Heart right ventricle (tissue), 16 donors: Measurements from ENCODE around the gene ZMIZ1. TPM values are rescaled to one million over a fixed set of nuclear protein-coding genes. Genes with fewer than 3 reads are reported as not detected.

Source experiments
- ATAC-seq, 8 donors: fragments of 200-7000 bp; cut with Tn5 transposase; one replicate each; pipeline ENCODE4 v1.9.1; 2020; ENCODE audit warnings: mild to moderate bottlenecking in 8 of 8, moderate library complexity in 8 of 8, moderate number of reproducible peaks in 1 of 8
- DNase-seq, 2 donors: peaks; one replicate each; pipeline ENCODE4 v3.0.0-alpha.2; 2020
- H3K27ac ChIP-seq, 10 donors: fragments of 200-600 bp; sonication (generic) in 2 of 10; one replicate each; pipeline versions ENCODE4 v1.5.0 to v1.8.0; 2020 to 2022; ENCODE audit warnings: mild to moderate bottlenecking in 3 of 10
- H3K27me3 ChIP-seq, 7 donors: fragments of 200-600 bp; one replicate each; pipeline ENCODE4 v1.8.0; 2021 to 2022; ENCODE audit warnings: mild to moderate bottlenecking in 2 of 7
- H3K36me3 ChIP-seq, 9 donors: fragments of 200-600 bp; sonication (generic) in 1 of 9; one replicate each; pipeline versions ENCODE4 v1.5.0 to v1.8.0; 2020 to 2022; ENCODE audit warnings: mild to moderate bottlenecking in 2 of 9
- H3K4me1 ChIP-seq, 9 donors: fragments of 200-600 bp; sonication (generic) in 1 of 9; one replicate each; pipeline versions ENCODE4 v1.5.0 to v1.8.0; 2020 to 2022; ENCODE audit warnings: mild to moderate bottlenecking in 4 of 9
- H3K4me3 ChIP-seq, 10 donors: fragments of 200-600 bp; sonication (generic) in 2 of 10; one replicate each; pipeline versions ENCODE4 v1.5.0 to v1.8.0; 2020 to 2022; ENCODE audit warnings: mild to moderate bottlenecking in 7 of 10, moderate library complexity in 2 of 10
- H3K9me3 ChIP-seq, 11 donors: fragments of 200-600 bp in 10 of 11; sonication (generic) in 2 of 11; one replicate each; pipeline versions ENCODE4 v1.5.0 to v1.8.0; 2013 to 2022; ENCODE audit warnings: mild to moderate bottlenecking in 2 of 11, control low read depth in 1 of 11, moderate library complexity in 1 of 11
- WGBS, 2 donors: extraction: QIAGEN DNeasy Blood & Tissue Kit; methylation state at CpG; one replicate each; pipeline ENCODE4 v1.1.7; 2013; ENCODE audit warnings: inconsistent platforms in 1 of 2; 5-methylcytosine and 5-hydroxymethylcytosine counted together
- intact Hi-C, 10 donors: fragments of 100-400 bp; cut with DNase I; formaldehyde crosslinking; loops; one replicate each; pipeline versions ENCODE4 v1.11.1 to v1.14.2; 2022
- polyA plus RNA-seq, 2 donors: library from polyadenylated mRNA; stranded (reverse); fragments of 200-250 nt; gene quantifications; one replicate each; pipeline ENCODE4 v1.2.3, GENCODE V29; 2013
- total RNA-seq, 10 donors: library from RNA; stranded (reverse); fragmentation: NEBNext Ultra II Directional in 3 of 10; extraction: Animal tissue kit (Norgen Biotek cat#: 25700) in 3 of 10; gene quantifications; one replicate each; pipeline versions ENCODE4 v1.2.1 to v1.2.4, GENCODE V29; 2021 to 2023
- TF ChIP-seq, protein P1 (sequence below), 9 donors: fragments of 200-600 bp; sonication (generic) in 2 of 9; IDR thresholded peaks; one replicate each; pipeline versions ENCODE4 v1.5.0 to v1.8.0; 2021 to 2022; ENCODE audit warnings: antibody characterized with exemption in 9 of 9, mild to moderate bottlenecking in 5 of 9, moderate library complexity in 1 of 9
- donor health status: Arrhythmogenic right ventricular cardiomyopathy.
- donor health status: ischemic (EF 13 %, LVEDD 7.1; RV severe dilation, severe dysfunction).
- donor health status: healthy with polysubstance abuse.
- donor health status: DM: no; HTN: yes; CAD: no.
- donor health status: DM: no; HTN: no; CAD: no.
- donor health status: ischemic (EF 25% LVEDD 6.9; RV normal size, moderate dysfunction).
- donor health status: ischemic (EF 25% LVEDD 5.7; RV mildly dilated, moderate dysfunction).
- donor health status: healthy.
- donor health status: DM: yes; HTN: yes; CAD: no.
- donor health status: Ischemic cardiomyopathy.
- donor health status: ischemic (EF 35%, LVEDD 5.7; RV mildly dilated, moderate dysfunction).
- donor health status: nonischemic (EF 11% LVEDD 7.7; RV severe dilation, severe dysfunction).
- donor health status: DM: yes; HTN: yes; CAD: no.
- donor health status: PGD.
- donor health status: ischemic (EF 29% LVEDD 5.4; RV normal size, mild dysfunction).
- donor health status: nonischemic (EF 23%, LVEDD 6.1; RV moderate dilation, normal function).

Gene ZMIZ1
- total and polyA plus RNA-seq, 12 donors: 24.2 to 61.5 (median 49.8) TPM

- Histone ChIP-seq H3K4me3 (no peak overlapping the region), H3K27me3 (no peaks in the 10 kb centered on the region), H3K36me3 (no peaks in the 10 kb centered on the region), H3K4me1 (peaks cover 0 to 14% (median 5%) of the 10 kb centered on the region in 9 donors), H3K27ac (no peak overlapping the region), H3K9me3 (no peaks in the 10 kb centered on the region)
- intact Hi-C loops: no loop called here
- no peak for ATAC-seq
- TF ChIP-seq, protein P1, sequence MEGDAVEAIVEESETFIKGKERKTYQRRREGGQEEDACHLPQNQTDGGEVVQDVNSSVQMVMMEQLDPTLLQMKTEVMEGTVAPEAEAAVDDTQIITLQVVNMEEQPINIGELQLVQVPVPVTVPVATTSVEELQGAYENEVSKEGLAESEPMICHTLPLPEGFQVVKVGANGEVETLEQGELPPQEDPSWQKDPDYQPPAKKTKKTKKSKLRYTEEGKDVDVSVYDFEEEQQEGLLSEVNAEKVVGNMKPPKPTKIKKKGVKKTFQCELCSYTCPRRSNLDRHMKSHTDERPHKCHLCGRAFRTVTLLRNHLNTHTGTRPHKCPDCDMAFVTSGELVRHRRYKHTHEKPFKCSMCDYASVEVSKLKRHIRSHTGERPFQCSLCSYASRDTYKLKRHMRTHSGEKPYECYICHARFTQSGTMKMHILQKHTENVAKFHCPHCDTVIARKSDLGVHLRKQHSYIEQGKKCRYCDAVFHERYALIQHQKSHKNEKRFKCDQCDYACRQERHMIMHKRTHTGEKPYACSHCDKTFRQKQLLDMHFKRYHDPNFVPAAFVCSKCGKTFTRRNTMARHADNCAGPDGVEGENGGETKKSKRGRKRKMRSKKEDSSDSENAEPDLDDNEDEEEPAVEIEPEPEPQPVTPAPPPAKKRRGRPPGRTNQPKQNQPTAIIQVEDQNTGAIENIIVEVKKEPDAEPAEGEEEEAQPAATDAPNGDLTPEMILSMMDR (IDR thresholded peaks at IDR 0.05): no peak
- no peak for DNase-seq
- WGBS, 2 donors: 89 to 95% methylated on average over 14 of the region's 14 CpGs
Measured at GRCh38 chr10:79056736-79057391, 11.9 kb upstream of the ZMIZ1 start.

DNA sequence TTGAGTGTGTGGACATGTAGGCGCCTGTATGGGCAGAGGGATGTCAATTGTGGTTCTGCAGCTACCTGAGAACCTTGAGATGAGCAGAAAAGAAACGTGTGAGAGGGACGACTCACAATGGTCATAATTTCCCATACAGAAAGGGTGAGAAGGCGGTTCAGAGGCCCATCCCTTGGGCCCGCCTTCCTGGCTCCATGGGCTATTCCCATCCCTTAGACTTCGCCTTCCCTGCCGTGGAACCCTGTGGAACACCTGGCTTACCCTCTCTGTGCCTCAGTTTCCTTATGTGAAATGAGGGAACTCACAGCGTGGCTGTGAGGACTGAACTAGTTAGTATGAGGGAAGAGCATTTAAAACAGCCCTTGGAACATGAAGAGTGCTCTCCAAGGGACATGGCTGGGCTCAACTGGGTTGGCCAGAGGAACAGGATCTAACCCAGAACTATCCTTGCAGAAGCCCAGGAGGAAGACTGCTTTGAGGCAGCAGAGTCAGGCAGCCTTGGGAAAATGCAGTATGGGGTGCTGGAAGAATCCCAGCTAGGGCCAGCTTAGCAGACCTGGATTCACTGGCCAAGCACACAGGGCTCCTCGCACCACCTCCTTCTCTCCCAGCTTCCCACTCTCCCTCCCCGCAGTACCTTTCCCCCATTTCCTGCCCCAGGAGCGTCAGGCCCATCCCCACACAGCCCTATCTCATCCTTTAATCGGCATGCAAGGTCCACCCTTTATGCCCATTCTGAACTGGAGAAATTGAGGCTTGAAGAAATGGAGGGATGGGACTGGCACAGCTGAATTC, 11.1 kb upstream of the ZMIZ1 start:
- no peaks in the 10 kb centered on the region for H3K9me3 ChIP-seq
- DNase-seq (no peak), ATAC-seq (no peak)
- peaks cover 0 to 14% (median 5%) of the 10 kb centered on the region in 9 donors for H3K4me1 ChIP-seq
- H3K4me3 ChIP-seq: no peak overlapping the region
- no peaks in the 10 kb centered on the region for H3K36me3 ChIP-seq
- H3K27ac ChIP-seq: no peak overlapping the region
- H3K27me3 ChIP-seq: no peaks in the 10 kb centered on the region
- intact Hi-C loops: no loop called here
- WGBS, 2 donors: 86 to 91% methylated on average over 11 to 12 of the region's 12 CpGs
- TF ChIP-seq, protein P1 (IDR thresholded peaks at IDR 0.05): no peak

DNA sequence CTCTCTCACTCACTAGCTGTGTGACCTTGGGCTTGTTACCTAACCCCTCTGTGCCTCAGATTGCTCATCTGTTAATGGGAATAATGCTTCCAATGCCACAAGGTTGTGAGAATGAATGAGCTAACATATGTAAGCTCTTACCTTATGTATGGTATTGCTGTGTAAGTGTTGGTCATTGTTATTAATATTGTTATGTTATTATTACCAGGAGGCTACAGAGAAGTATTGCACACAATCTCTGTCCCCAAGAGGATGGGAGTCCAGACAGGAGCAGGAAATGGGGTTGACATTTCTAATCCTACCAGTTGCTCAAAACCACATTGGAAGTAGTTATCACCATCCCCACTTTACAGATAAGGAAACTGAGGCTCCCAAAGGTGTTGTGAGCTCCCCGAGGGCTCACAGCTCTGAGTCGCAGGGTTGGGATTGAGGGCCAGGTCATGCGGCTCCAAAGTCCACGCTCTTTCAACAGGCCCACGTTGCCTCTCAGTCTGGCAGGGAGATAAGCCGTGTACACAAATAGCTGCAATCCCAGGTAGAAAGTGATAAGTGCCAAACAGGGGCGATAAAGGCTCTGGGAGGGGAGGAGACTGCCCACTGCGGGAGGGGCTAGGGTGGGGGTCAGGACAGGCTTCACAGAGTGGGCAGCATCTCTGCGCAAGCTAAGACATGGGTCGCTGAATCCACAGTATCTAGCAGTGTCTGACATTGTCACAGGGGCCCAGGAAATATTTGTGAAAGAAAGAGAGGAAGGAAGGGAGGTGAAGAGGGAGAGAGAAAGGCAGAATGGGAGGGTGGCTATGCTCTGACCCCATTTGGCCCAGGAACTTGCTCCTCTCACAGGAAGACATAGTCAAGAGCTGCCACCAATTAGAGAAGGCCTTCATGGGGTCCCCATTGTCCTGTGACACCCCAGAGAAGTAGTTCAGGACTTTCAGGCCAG, 9.6 kb upstream of the ZMIZ1 start:
- TF ChIP-seq, protein P1 (IDR thresholded peaks at IDR 0.05): no peak
- DNase-seq (no peak), ATAC-seq (peak in 2 of 8 donors; percentile 35 to 37)
- 61 to 69% methylated on average over 10 of the region's 10 CpGs for WGBS, 2 donors
- no peaks in the 10 kb centered on the region for H3K27me3 ChIP-seq
- peaks cover 0 to 14% (median 5%) of the 10 kb centered on the region in 9 donors for H3K4me1 ChIP-seq
- H3K36me3 ChIP-seq: no peaks in the 10 kb centered on the region
- no peak overlapping the region for H3K27ac ChIP-seq
- no peak overlapping the region for H3K4me3 ChIP-seq
- H3K9me3 ChIP-seq: no peaks in the 10 kb centered on the region
- intact Hi-C loops: no loop called here

GRCh38 chr10:79059859-79060379, 8.8 kb upstream of the ZMIZ1 start:
- Histone ChIP-seq H3K27ac (no peak overlapping the region), H3K27me3 (no peaks in the 10 kb centered on the region), H3K4me1 (peaks cover 0 to 14% (median 5%) of the 10 kb centered on the region in 9 donors), H3K36me3 (no peaks in the 10 kb centered on the region), H3K4me3 (no peak overlapping the region), H3K9me3 (no peaks in the 10 kb centered on the region)
- ATAC-seq: no peak
- TF ChIP-seq, protein P1 (IDR thresholded peaks at IDR 0.05): no peak
- no peak for DNase-seq
- 79 to 84% methylated on average over 11 of the region's 11 CpGs for WGBS, 2 donors
- intact Hi-C loops: loop anchor here in 8 of 10 donors (5.0 to 10.0 kb wide), 10 partner anchors 75 to 1015 kb away; no protein-coding TSS in a partner anchor
